Brain microvascular endothelial cell (primary cell): Measurements from ENCODE around the gene CX3CL1.

Source experiments
- DNase-seq: peaks from one replicate; pipeline ENCODE4 v3.0.0-alpha.2; 2020
- H3K27ac ChIP-seq: fragments of 250-450 bp; sonication (Bioruptor Pico); 2 replicates; pipeline ENCODE4 v1.5.1; 2020; ENCODE audit warnings: mild to moderate bottlenecking, moderate library complexity
- H3K27me3 ChIP-seq: fragments of 250-450 bp; sonication (Bioruptor Pico); replicated peaks from 2 replicates; pipeline ENCODE4 v1.5.1; 2020; ENCODE audit warnings: mild to moderate bottlenecking
- H3K36me3 ChIP-seq: fragments of 250-450 bp; sonication (Bioruptor Pico); replicated peaks from 2 replicates; pipeline ENCODE4 v1.5.1; 2020; ENCODE audit warnings: mild to moderate bottlenecking
- H3K4me3 ChIP-seq: 2 replicates; pipeline ENCODE4 v1.5.1; 2011; ENCODE audit warnings: low read depth, mild to moderate bottlenecking, control low read depth, low read length, moderate library complexity
- CTCF ChIP-seq: IDR thresholded peaks from 2 replicates; pipeline ENCODE4 v1.5.1; 2011; ENCODE audit warnings: low read depth, mild to moderate bottlenecking, moderate library complexity, low read length, control low read depth, inconsistent platforms; ENCODE audit errors: missing control alignments
- in situ Hi-C: cut with HindIII; loops from 2 replicates; pipeline ENCODE4 v1.10.0; 2017; ENCODE audit warnings: low sequenced_read_pairs, low pct_ligation_motif_present

Gene CX3CL1

GRCh38 chr16:57409065-57409464 is 36.8 kb downstream of the CX3CL1 start:
- no peak for DNase-seq
- no peak for TF ChIP-seq CTCF
- Histone ChIP-seq H3K27me3 (no peaks in the 10 kb centered on the region), H3K27ac (no peak overlapping the region), H3K4me3 (no peak overlapping the region), H3K36me3 (no peaks in the 10 kb centered on the region)
- in situ Hi-C loops: no loop called here

- Histone ChIP-seq H3K36me3 (no peaks in the 10 kb centered on the region), H3K27me3 (no peaks in the 10 kb centered on the region), H3K27ac (no peak overlapping the region), H3K4me3 (no peak overlapping the region)
- in situ Hi-C loops: loop anchor here (10.0 kb wide), 1 partner anchor 115 kb away; no protein-coding TSS in a partner anchor
- DNase-seq: no peak
- TF ChIP-seq CTCF: no peak
Observed at GRCh38 chr16:57409870-57410587, 37.7 kb downstream of the CX3CL1 start.

DNA sequence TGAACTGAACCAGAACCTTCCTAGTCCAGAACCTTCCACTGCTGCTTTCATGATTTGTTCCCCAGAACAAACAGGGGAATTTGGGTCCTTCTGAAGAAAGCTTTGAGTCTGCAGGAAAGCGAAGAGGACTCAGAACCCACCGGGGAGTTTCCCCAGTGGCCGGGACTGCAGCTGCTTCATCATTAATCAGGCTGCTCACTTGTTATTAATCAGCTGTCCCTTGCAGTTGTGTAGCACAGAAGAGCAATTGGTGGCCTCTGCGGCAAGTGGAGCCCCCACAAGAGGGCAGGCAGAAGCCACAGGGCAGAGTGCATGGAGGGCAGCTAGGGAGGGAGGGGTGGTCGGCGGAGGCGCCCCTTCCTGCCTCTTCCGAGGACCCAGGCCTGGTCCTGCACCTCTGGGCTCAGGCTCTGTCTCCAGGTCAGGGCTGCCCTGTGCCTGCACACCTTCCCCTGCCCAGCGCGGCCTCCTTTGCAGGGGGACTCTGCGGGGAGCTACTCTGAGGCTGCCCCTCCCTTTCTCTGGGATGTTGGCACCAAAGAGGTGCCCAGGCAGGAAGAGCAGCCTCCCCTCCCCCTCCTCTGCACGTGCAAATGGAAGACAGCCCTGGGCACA is 39.2 kb downstream of the CX3CL1 start:
- no peaks in the 10 kb centered on the region for H3K36me3 ChIP-seq
- no peak overlapping the region for H3K27ac ChIP-seq
- TF ChIP-seq CTCF: no peak
- in situ Hi-C loops: loop anchor here (10.0 kb wide), 1 partner anchor 117 kb away; no protein-coding TSS in a partner anchor
- H3K4me3 ChIP-seq: no peak overlapping the region
- DNase-seq: no peak
- no peaks in the 10 kb centered on the region for H3K27me3 ChIP-seq

DNA sequence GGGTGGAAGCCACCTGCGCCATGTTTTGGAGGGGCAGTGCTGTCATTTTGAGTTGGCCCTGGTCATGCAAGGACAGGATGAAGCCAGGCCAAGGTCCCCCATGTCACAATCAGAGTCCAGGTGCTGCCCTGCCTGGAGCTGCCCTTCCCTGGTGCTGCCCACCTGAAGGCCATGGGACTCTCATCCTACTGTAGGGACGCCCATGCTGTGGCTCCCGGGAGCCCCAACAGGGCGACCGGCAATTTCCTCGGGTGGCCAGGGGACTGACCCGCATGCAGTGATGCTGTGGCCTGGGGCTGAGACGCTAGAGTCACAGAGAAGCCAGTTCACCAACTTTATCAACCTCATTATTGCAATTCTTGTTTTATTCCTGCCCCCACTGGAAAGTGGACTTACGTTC is 40.3 kb downstream of the CX3CL1 start:
- in situ Hi-C loops: loop anchor here (10.0 kb wide), 1 partner anchor 118 kb away; no protein-coding TSS in a partner anchor
- no peak overlapping the region for H3K4me3 ChIP-seq
- H3K27me3 ChIP-seq: no peaks in the 10 kb centered on the region
- TF ChIP-seq CTCF: no peak
- H3K27ac ChIP-seq: no peak overlapping the region
- DNase-seq: no peak
- H3K36me3 ChIP-seq: no peaks in the 10 kb centered on the region

GRCh38 chr16:57413301-57413730 is 41.0 kb downstream of the CX3CL1 start:
- no peaks in the 10 kb centered on the region for H3K36me3 ChIP-seq
- H3K4me3 ChIP-seq: no peak overlapping the region
- in situ Hi-C loops: loop anchor here (10.0 kb wide), 1 partner anchor 119 kb away; no protein-coding TSS in a partner anchor
- no peaks in the 10 kb centered on the region for H3K27me3 ChIP-seq
- no peak for TF ChIP-seq CTCF
- no peak for DNase-seq
- H3K27ac ChIP-seq: no peak overlapping the region
